GM18517 (cell line): Measurements from ENCODE around the gene CBLB.

Experiments used
- ATAC-seq: cut with Tn5 transposase; IDR thresholded peaks from one replicate; pipeline ENCODE4 v1.9.1; 2021; ENCODE audit warnings: mild to moderate bottlenecking, moderate library complexity; ENCODE audit not compliant: unreplicated experiment

CBLB gene

DNA sequence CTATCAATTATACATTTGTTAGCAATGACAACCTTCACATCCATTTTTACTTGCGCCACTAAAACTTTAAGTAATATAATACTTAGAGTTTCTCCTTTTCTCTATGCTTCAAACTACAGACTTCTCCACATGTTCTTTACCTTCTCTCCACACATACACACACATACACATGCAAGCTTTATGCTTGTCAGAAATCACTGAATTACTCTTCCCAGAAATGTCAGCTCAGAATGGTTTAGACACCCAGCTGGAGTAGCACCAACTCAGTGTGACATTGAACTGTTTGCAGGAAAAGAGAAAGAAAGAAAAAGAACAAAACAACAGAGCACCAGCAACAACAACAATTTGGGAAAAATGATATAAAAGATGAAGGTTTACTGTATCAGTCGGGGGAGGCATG, 20.9 kb downstream of the CBLB start:
- no peak for ATAC-seq

DNA sequence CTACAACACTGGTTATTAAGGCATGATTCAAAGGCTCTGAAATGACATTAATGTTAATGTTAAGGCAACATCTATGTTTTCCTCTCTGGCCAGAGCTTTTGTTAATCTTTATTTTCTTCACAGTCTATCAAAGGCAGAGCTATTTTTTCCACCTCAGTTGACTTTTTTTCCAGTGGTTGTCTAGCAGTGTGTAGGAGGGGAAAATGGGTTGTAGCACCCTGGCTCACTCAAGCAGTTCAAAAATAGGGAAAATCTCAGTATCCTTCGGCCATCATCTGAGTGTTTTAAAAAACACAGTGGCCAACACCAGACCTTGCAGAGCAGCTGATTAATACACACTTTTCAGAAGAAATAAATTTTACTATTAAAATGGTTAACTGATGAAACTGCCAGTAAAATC, 21.4 kb downstream of the CBLB start:
- no peak for ATAC-seq

DNA sequence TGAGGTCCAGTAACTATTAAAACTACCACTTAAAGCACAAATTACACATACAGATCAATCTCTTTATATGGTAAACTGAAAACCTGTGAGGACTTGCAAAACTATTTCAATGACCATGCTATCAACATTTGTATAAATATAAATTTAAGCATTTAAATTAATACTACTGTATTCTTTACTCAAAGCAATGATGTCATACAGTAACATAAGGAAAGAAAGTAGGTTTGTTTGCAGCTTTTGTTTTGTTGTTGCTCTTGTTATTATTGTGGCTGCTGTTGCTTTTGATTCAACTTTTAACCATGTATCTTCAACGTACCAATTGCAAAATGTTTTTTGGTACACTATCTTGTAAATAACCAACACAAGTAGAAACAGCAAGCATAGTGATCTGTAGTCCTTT, 22.0 kb downstream of the CBLB start:
- ATAC-seq = no peak

GRCh38 chr3:105845488-105845887, 23.3 kb downstream of the CBLB start:
- no peak for ATAC-seq

DNA sequence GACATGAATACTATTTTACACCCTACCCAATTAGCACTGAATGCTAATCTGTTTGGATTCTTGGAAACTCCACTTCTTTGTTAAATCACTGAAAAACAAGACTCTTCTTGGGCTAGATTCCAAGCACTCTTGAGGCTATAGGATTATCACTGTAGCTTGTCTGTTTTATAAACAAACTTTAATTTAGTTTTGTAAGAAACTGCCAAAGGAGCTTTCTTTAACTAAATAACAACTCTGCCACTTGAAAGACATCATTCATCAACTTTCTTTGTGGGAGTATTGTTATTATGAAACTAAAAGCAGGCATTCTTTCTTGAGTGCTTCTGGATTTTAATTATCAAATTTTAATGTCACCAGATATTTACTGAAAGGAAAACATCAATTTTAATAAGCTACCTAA, 24.1 kb downstream of the CBLB start:
- ATAC-seq = no peak

GRCh38 chr3:105843994-105844393, 24.8 kb downstream of the CBLB start:
- ATAC-seq = no peak

DNA sequence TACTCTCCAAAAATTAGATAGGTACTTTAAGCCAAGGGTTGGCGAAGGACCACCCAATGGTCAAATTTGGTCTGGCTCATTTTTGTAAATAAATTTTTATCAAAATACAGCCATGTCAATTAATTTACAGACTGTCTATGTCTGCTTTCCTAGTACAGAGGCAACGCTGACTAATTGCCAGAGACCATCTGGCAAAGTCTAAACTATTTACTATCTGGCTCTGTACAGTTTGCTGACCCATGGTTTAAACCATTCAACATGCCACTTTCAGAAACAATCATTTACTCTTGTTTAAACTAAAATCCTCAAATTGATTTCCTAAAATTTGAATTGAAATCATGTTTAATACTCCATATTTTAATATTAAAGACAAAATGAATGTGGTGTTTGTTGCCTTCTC, 25.9 kb downstream of the CBLB start:
- ATAC-seq = no peak

- no peak for ATAC-seq
Measured at GRCh38 chr3:105842449-105842848, 26.4 kb downstream of the CBLB start.

DNA sequence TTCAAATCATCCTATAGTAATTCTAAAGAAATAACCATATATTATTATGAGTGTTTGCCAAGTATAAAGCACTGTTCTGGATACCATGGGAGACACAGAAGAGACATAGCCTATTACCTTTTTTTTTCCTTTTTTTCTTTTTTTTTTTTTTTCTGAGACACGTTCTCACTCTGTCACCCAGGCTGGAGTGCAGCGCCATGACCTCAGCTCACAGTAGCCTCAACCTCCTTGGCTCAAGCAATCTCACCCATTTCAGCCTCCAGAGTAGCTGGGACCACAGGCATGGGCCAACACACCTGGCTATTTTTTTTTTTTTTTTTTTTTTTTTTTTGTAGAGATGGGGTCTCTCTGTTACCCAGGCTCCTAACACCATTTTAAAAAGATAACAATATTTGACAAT, 30.9 kb downstream of the CBLB start:
- no peak for ATAC-seq

- peak; percentile 99 for ATAC-seq
Measured at GRCh38 chr3:105837143-105837740, 31.6 kb downstream of the CBLB start.

DNA sequence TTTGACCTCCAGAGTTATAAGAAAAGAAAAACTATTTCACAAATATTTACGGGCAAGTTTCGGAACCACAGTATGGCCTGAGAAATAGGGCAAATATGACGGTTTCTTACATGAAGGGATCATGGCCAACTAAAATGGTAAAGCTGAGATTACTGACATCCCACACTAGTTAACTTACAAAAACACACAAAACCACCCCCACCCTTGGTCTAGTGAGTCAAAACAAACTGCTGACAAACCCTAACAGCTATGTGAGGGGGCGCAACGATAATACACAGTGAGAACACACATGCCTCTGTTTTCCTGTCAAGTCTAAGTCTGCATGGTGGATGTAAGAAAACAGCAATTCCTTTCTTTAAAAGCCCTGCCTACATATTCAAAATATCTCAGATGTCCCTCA, 32.3 kb downstream of the CBLB start:
- peak; percentile 28 for ATAC-seq

GRCh38 chr3:105835606-105836005, 33.2 kb downstream of the CBLB start:
- ATAC-seq = no peak

DNA sequence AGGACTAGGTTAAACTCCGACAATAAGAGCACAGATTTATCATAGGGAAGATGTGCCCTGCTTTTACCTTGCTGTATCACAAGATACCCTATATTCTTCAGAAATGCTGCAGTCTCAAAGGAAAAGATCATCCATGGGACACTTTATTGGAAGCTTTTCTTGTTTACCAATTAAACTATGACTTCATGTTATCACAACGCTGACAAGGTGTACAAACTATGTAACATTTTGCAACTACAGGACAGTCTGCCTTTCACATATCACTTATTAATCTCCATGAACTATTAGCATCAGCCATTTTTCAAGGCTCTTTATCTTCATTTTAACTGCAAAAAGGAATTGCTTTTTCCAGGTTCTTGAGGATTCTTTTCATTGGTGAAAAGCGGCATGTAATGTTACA, 34.0 kb downstream of the CBLB start:
- ATAC-seq = no peak

- no peak for ATAC-seq
Measured at GRCh38 chr3:105832644-105833043, 36.2 kb downstream of the CBLB start.

DNA sequence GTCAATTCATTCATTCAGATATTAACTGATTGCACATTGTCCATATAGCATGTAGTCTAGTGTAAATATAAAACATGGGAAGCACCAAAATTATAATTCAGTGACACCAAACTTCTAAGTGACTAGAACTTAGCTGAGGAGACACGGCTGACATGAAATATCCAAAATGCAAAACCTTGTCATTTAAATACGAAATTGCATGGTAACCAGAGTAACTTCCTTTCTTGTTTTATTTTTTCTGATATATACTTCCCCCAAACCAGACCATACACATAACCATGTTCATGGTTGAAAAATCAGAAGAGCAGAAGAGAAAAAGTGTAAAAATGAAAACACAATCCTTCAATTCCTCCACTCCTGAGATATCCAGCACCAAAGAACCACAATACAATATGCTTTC, 38.0 kb downstream of the CBLB start:
- ATAC-seq = no peak

DNA sequence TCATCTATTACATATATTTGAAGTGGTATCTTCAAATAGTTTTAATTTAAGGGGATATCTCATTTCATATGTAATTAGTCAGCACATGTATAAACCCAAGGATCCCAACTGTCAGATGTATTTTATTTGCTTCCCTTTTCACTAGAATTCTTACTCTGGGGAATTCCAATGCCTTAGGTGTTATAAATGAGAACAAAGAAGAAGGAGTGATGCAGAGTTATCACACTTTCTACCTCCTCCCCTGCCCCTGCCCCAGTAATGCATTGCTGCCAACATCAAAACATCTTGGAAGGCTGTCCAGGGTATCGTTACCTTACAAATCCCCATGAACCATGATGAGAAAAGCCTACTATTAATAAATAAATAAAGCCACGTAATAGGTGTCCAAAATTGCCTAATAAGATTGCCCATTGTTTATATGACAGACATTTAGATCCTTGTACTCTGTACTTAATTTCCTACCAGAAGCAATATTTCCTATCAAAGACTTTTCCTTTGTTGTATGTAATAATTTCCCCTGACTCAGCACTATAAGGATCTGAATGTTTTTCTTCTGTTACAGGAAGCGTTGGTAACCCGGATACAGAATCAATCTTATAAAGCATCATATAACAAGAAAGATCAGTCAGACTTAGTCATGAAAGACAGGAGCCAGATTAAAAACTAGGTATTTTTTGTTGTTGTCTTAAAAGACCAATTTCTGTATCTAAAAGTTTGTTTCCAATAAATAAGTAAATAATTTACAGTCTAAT, 38.8 kb downstream of the CBLB start:
- ATAC-seq = no peak

- no peak for ATAC-seq
Measured at GRCh38 chr3:105829229-105829628, 39.6 kb downstream of the CBLB start.

DNA sequence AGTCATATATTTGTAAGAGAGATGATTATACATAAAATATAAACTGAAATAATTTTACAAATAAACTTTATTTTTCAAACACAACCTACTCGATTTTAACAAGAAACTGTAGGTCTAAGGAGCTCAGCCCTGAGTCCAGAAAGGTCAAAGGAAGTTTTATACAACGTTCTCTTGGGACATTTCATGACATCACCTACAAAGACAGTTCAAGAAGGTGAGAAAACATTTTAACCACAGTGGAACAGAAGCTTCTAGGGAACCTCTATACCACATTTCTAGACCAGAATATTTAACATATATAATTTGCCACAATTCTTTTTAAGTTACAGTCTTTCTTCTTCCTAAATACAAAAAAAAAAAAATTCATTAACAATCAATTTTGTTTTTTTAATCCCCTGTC, 40.1 kb downstream of the CBLB start:
- no peak for ATAC-seq

- no peak for ATAC-seq
Measured at GRCh38 chr3:105827959-105828358, 40.9 kb downstream of the CBLB start.

DNA sequence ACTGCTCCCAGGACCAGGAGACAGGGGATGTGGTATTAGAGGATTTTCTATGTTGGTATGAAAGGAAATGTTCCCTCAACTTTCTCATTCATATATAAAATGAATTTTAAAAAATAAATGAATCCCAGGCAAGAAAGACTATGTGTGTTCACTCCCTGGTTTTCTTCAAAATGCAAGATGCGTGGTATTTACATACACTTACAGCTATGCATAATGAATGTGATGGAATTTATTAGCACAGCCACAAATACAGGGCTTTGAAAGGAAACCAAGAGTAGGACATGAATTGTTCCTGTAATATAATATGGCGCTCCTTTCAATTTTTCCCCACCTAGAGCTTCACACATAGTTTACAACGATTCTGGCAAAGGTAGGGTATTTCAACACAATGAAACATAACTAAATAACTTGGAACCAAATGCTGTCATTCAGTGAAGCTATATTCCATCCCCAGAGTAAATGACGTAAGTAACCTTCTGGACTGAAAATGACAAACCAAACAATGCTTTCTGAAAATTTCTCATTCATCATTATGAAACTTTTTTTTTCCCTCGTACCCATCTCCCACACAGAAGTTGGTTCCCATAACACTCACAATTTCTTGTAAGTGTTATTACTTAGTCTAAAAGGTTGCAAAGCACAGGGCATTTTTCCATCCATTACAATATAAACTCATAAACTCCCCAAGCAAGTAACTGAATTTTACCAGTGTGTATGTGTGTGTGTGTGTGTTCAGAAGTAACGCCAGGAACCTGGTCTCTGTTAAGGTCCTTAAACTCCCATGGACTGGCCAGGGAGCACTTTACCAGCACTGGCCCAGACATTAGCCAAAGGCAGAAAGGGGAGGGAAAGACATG, 41.8 kb downstream of the CBLB start:
- no peak for ATAC-seq

- ATAC-seq = no peak
Measured at GRCh38 chr3:105824129-105824528, 44.7 kb downstream of the CBLB start.
